ENCODE data around the gene CHD1L. TPM values are rescaled to one million over a fixed set of nuclear protein-coding genes. Genes with fewer than 3 reads are reported as not detected.

CHD1L gene
- total RNA-seq, 1 experiment from 2014 or later: 81.5 TPM

DNA sequence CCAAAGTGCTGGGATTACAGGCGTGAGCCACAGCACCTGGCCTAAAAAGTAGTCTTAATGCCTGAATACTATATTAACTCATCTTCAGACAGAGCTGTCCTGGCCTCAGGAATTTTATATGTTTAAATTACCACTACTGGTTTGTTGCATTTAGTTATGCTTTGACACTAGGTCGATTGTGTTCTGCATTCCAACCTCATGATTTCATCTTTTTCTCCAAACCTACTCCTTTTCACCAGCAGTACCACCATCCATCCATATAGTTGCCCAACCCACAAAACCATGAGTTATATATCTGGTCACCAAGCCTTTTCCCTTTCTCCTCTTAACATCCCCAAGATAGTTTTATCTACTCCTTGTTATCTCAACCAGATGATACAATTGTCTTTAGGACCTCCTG, 39.9 kb upstream of the CHD1L start:
- ChIA-PET POLR2A (no interaction called here), CTCF (no interaction called here)
- DNase-seq (ENCODE audit: unreplicated experiment): no peak
- H3K27ac Mint-ChIP-seq (ENCODE audit: low read depth, unreplicated experiment): no peak overlapping the region
- H3K27me3 Mint-ChIP-seq (ENCODE audit: insufficient read depth, unreplicated experiment): no peaks in the 10 kb centered on the region
- H3K4me1 Mint-ChIP-seq (ENCODE audit: insufficient read depth, unreplicated experiment): peaks cover 6% of the 10 kb centered on the region
- BruUV-seq (replicated peaks): no TSS peak
- H3K36me3 Mint-ChIP-seq (ENCODE audit: insufficient read depth, unreplicated experiment): no peaks in the 10 kb centered on the region
- TF ChIP-seq, protein P1, sequence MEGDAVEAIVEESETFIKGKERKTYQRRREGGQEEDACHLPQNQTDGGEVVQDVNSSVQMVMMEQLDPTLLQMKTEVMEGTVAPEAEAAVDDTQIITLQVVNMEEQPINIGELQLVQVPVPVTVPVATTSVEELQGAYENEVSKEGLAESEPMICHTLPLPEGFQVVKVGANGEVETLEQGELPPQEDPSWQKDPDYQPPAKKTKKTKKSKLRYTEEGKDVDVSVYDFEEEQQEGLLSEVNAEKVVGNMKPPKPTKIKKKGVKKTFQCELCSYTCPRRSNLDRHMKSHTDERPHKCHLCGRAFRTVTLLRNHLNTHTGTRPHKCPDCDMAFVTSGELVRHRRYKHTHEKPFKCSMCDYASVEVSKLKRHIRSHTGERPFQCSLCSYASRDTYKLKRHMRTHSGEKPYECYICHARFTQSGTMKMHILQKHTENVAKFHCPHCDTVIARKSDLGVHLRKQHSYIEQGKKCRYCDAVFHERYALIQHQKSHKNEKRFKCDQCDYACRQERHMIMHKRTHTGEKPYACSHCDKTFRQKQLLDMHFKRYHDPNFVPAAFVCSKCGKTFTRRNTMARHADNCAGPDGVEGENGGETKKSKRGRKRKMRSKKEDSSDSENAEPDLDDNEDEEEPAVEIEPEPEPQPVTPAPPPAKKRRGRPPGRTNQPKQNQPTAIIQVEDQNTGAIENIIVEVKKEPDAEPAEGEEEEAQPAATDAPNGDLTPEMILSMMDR (IDR thresholded peaks at IDR 0.05; ENCODE audit: unreplicated experiment): no peak
- H3K9me3 Mint-ChIP-seq (ENCODE audit: unreplicated experiment): no peaks in the 10 kb centered on the region
- intact Hi-C loops (cut with micrococcal nuclease): no loop called here
- H3K4me3 Mint-ChIP-seq (ENCODE audit: unreplicated experiment): no peak overlapping the region

DNA sequence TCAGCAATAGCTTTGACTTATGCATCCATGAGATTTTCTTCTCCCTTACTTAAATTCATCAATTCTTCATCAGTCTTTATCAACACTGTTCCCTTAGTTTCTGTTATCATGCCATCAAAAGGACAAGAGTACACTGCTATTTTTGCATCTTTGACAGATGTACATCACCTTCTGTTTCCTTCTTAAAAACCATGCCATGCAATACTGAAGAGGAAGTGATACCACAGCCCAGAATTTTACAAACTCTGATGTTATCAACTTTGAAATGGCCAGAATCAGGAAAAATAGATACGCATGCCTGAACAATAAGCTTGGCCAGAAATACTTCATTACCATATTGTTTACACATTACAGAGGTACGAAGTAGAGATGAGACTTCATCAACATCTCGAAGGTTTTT, 38.4 kb upstream of the CHD1L start:
- POLR2A ChIA-PET: interaction anchor here (0.6 to 1.3 kb wide), 3 partner anchors 31 to 433 kb away, joined by 3 read pairs; no protein-coding TSS in a partner anchor
- no peaks in the 10 kb centered on the region for H3K36me3 Mint-ChIP-seq (ENCODE audit: insufficient read depth, unreplicated experiment)

GRCh38 chr1:147207192-147207591, 35.3 kb upstream of the CHD1L start:
- no peaks in the 10 kb centered on the region for H3K27me3 Mint-ChIP-seq (ENCODE audit: insufficient read depth, unreplicated experiment)
- CTCF ChIA-PET: no interaction called here
- H3K4me1 Mint-ChIP-seq (ENCODE audit: insufficient read depth, unreplicated experiment): no peaks in the 10 kb centered on the region
- H3K36me3 Mint-ChIP-seq (ENCODE audit: insufficient read depth, unreplicated experiment): no peaks in the 10 kb centered on the region
- no TSS peak for BruUV-seq (replicated peaks)
- POLR2A ChIA-PET: interaction anchor here (0.6 kb wide), 2 partner anchors 38 to 62 kb away, joined by 3 read pairs; no protein-coding TSS in a partner anchor
- TF ChIP-seq, protein P1 (IDR thresholded peaks at IDR 0.05; ENCODE audit: unreplicated experiment): no peak
- H3K9me3 Mint-ChIP-seq (ENCODE audit: unreplicated experiment): no peaks in the 10 kb centered on the region
- intact Hi-C loops (cut with micrococcal nuclease): no loop called here
- H3K4me3 Mint-ChIP-seq (ENCODE audit: unreplicated experiment): no peak overlapping the region
- no peak for DNase-seq (ENCODE audit: unreplicated experiment)
- no peak overlapping the region for H3K27ac Mint-ChIP-seq (ENCODE audit: low read depth, unreplicated experiment)

More for the DNA sequence above, 38.4 kb upstream of the CHD1L start:
- H3K27me3 Mint-ChIP-seq (ENCODE audit: insufficient read depth, unreplicated experiment): no peaks in the 10 kb centered on the region
- H3K4me3 Mint-ChIP-seq (ENCODE audit: unreplicated experiment): no peak overlapping the region
- CTCF ChIA-PET: interaction anchor here (1.1 to 1.3 kb wide), 2 partner anchors 36 to 38 kb away, joined by 3 read pairs; partner anchors contain the start of gene CHD1L
- peaks cover 6% of the 10 kb centered on the region for H3K4me1 Mint-ChIP-seq (ENCODE audit: insufficient read depth, unreplicated experiment)
- no peak for DNase-seq (ENCODE audit: unreplicated experiment)
- no TSS peak for BruUV-seq (replicated peaks)
- no peak overlapping the region for H3K27ac Mint-ChIP-seq (ENCODE audit: low read depth, unreplicated experiment)
- intact Hi-C loops (cut with micrococcal nuclease): no loop called here
- TF ChIP-seq, protein P1 (IDR thresholded peaks at IDR 0.05; ENCODE audit: unreplicated experiment): no peak
- H3K9me3 Mint-ChIP-seq (ENCODE audit: unreplicated experiment): no peaks in the 10 kb centered on the region

DNA sequence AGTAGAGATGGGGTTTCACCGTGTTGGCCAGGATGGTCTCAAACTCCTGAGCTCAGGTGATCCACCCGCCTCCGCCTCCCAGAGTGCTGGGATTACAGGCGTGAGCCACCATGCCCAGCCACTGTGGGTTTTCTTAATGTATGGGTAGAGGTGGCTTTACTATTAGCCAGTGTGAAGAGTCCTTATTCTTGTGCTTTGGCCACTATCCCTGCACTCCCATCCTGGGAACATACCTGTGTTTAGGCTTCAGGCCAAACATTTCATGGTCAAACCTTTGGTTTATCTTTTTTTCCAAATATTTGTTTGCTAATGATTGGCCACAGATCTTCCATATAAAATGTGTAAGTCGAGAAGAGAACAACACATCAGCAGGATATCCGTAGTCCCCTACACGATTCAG, 33.9 kb upstream of the CHD1L start:
- no peaks in the 10 kb centered on the region for H3K36me3 Mint-ChIP-seq (ENCODE audit: insufficient read depth, unreplicated experiment)
- no peaks in the 10 kb centered on the region for H3K27me3 Mint-ChIP-seq (ENCODE audit: insufficient read depth, unreplicated experiment)
- no peaks in the 10 kb centered on the region for H3K9me3 Mint-ChIP-seq (ENCODE audit: unreplicated experiment)
- CTCF ChIA-PET: no interaction called here
- no TSS peak for BruUV-seq (replicated peaks)
- intact Hi-C loops (cut with micrococcal nuclease): no loop called here
- POLR2A ChIA-PET: no interaction called here
- DNase-seq (ENCODE audit: unreplicated experiment): no peak
- H3K27ac Mint-ChIP-seq (ENCODE audit: low read depth, unreplicated experiment): no peak overlapping the region
- TF ChIP-seq, protein P1 (IDR thresholded peaks at IDR 0.05; ENCODE audit: unreplicated experiment): no peak
- no peaks in the 10 kb centered on the region for H3K4me1 Mint-ChIP-seq (ENCODE audit: insufficient read depth, unreplicated experiment)
- no peak overlapping the region for H3K4me3 Mint-ChIP-seq (ENCODE audit: unreplicated experiment)

All from MCF 10A (cell line).